Tibial nerve (tissue), 4 donors: ENCODE data around the gene INPP4A. TPM values are rescaled to one million over a fixed set of nuclear protein-coding genes. Genes with fewer than 3 reads are reported as not detected.

Experiments used
- DNase-seq, 2 donors: peaks; one replicate each; pipeline ENCODE4 v3.0.0-alpha.2; 2019; ENCODE audit warnings: low spot score in 2 of 2
- H3K27ac ChIP-seq, 4 donors: fragments of 200-600 bp; sonication (generic) in 3 of 4; one replicate each; pipeline ENCODE4 v1.5.1; 2017 to 2019; ENCODE audit warnings: mild to moderate bottlenecking in 1 of 4
- H3K27me3 ChIP-seq, 2 donors: fragments of 200-600 bp; sonication (generic) in 1 of 2; one replicate each; pipeline versions ENCODE4 v1.5.1 to v1.6.0; 2017 to 2019
- H3K36me3 ChIP-seq, 3 donors: fragments of 200-600 bp; sonication (generic); one replicate each; pipeline ENCODE4 v1.5.1; 2018 to 2019
- H3K4me1 ChIP-seq, 4 donors: fragments of 200-600 bp; sonication (generic) in 3 of 4; one replicate each; pipeline ENCODE4 v1.5.1; 2017 to 2019
- H3K4me3 ChIP-seq, 4 donors: fragments of 200-600 bp; sonication (generic) in 3 of 4; one replicate each; pipeline ENCODE4 v1.5.1; 2017 to 2019; ENCODE audit warnings: mild to moderate bottlenecking in 1 of 4, moderate library complexity in 1 of 4
- H3K9me3 ChIP-seq, 4 donors: fragments of 200-600 bp; sonication (generic) in 3 of 4; one replicate each; pipeline ENCODE4 v1.5.1; 2017 to 2019
- CTCF ChIP-seq, 5 experiments: fragments of 200-600 bp in 3 of 5; fragments of 450-650 bp in 2 of 5; sonication (generic) in 3 of 5; IDR thresholded peaks; one replicate each; pipeline ENCODE4 v1.5.1; 2016 to 2019; ENCODE audit warnings: antibody characterized with exemption in 5 of 5, mild to moderate bottlenecking in 3 of 5, moderate library complexity in 2 of 5
- EP300 ChIP-seq, 2 donors: sonication (generic); formaldehyde crosslinking; IDR thresholded peaks; one replicate each; pipeline ENCODE4 v1.6.1; 2017; ENCODE audit warnings: antibody characterized with exemption in 2 of 2, mild to moderate bottlenecking in 1 of 2
- POLR2A ChIP-seq, 2 donors: fragments of 450-650 bp; IDR thresholded peaks; one replicate each; pipeline ENCODE4 v1.6.1; 2017; ENCODE audit warnings: antibody characterized with exemption in 2 of 2, mild to moderate bottlenecking in 2 of 2, moderate library complexity in 2 of 2
- WGBS, 2 donors: methylation state at CpG; one replicate each; pipeline ENCODE4 v1.1.5; 2018; 5-methylcytosine and 5-hydroxymethylcytosine counted together
- total RNA-seq, 4 donors: library from RNA; depleted of rRNA; stranded (reverse); fragments of >200 nt; gene quantifications; one replicate each; pipeline ENCODE4 v1.1.0, GENCODE V29; 2016

Gene INPP4A
- total RNA-seq, 4 donors from 2014 or later = 23.7 to 45.0 (median 30.9) TPM

- Histone ChIP-seq H3K27me3 (no peaks in the 10 kb centered on the region), H3K4me3 (no peak overlapping the region), H3K9me3 (no peaks in the 10 kb centered on the region), H3K4me1 (peaks cover 0 to 28% (median 17%) of the 10 kb centered on the region in 4 donors), H3K36me3 (peaks cover 0 to 1% (median 0%) of the 10 kb centered on the region in 3 donors), H3K27ac (peak overlapping the region in 1 of 4 donors; percentile 76)
- 93 to 94% methylated on average over 5 of the region's 5 CpGs for WGBS, 2 donors
- no peak for TF ChIP-seq EP300 (IDR thresholded peaks at IDR 0.05)
- no peak for TF ChIP-seq CTCF (IDR thresholded peaks at IDR 0.05)
- TF ChIP-seq POLR2A (IDR thresholded peaks at IDR 0.05) = no peak
- DNase-seq = no peak
Observed at GRCh38 chr2:98514096-98514639, 69.5 kb downstream of the INPP4A start.

- Histone ChIP-seq H3K27me3 (no peaks in the 10 kb centered on the region), H3K4me3 (no peak overlapping the region), H3K4me1 (peaks cover 0 to 21% (median 10%) of the 10 kb centered on the region in 4 donors), H3K9me3 (no peaks in the 10 kb centered on the region), H3K36me3 (peaks cover 0 to 8% (median 0%) of the 10 kb centered on the region in 3 donors), H3K27ac (peak overlapping the region in 2 of 4 donors; percentile 61 to 76)
- TF ChIP-seq EP300 (IDR thresholded peaks at IDR 0.05) (no peak), CTCF (IDR thresholded peaks at IDR 0.05) (no peak), POLR2A (IDR thresholded peaks at IDR 0.05) (no peak)
- WGBS, 2 donors = 77 to 81% methylated on average over 4 of the region's 4 CpGs
- DNase-seq = no peak
Observed at GRCh38 chr2:98514879-98515249, 70.2 kb downstream of the INPP4A start.

- no peak for TF ChIP-seq CTCF (IDR thresholded peaks at IDR 0.05)
- TF ChIP-seq POLR2A (IDR thresholded peaks at IDR 0.05) = no peak
- TF ChIP-seq EP300 (IDR thresholded peaks at IDR 0.05) = no peak
- H3K27me3 ChIP-seq = no peaks in the 10 kb centered on the region
- no peak overlapping the region for H3K4me3 ChIP-seq
- WGBS, 2 donors = 57 to 62% methylated on average over 13 of the region's 13 CpGs
- H3K4me1 ChIP-seq = peaks cover 0 to 17% (median 10%) of the 10 kb centered on the region in 4 donors
- H3K9me3 ChIP-seq = no peaks in the 10 kb centered on the region
- peak overlapping the region in 2 of 4 donors; percentile 61 to 76 for H3K27ac ChIP-seq
- H3K36me3 ChIP-seq = peaks cover 0 to 14% (median 0%) of the 10 kb centered on the region in 3 donors
- DNase-seq = no peak
Observed at GRCh38 chr2:98515250-98515991, 70.8 kb downstream of the INPP4A start.

GRCh38 chr2:98516571-98516970 lies 71.9 kb downstream of the INPP4A start:
- TF ChIP-seq CTCF (IDR thresholded peaks at IDR 0.05) (no peak), POLR2A (IDR thresholded peaks at IDR 0.05) (no peak), EP300 (IDR thresholded peaks at IDR 0.05) (no peak)
- Histone ChIP-seq H3K36me3 (peaks cover 0 to 25% (median 0%) of the 10 kb centered on the region in 3 donors), H3K27me3 (no peaks in the 10 kb centered on the region), H3K4me1 (peaks cover 0 to 17% (median 10%) of the 10 kb centered on the region in 4 donors), H3K9me3 (no peaks in the 10 kb centered on the region), H3K4me3 (no peak overlapping the region), H3K27ac (no peak overlapping the region)
- WGBS, 2 donors = 95 to 98% methylated on average over 3 of the region's 3 CpGs
- no peak for DNase-seq

GRCh38 chr2:98517636-98518035 lies 73.0 kb downstream of the INPP4A start:
- Histone ChIP-seq H3K27me3 (no peaks in the 10 kb centered on the region), H3K27ac (no peak overlapping the region), H3K9me3 (no peaks in the 10 kb centered on the region), H3K4me1 (peaks cover 0 to 17% (median 10%) of the 10 kb centered on the region in 4 donors), H3K36me3 (peaks cover 0 to 27% (median 0%) of the 10 kb centered on the region in 3 donors), H3K4me3 (no peak overlapping the region)
- WGBS, 2 donors = 77 to 79% methylated on average over 2 of the region's 2 CpGs
- no peak for TF ChIP-seq POLR2A (IDR thresholded peaks at IDR 0.05)
- TF ChIP-seq EP300 (IDR thresholded peaks at IDR 0.05) = no peak
- no peak for DNase-seq
